Measurements from ENCODE around the gene TEC.

Gene TEC

GRCh38 chr4:48120132-48120531, 149.5 kb downstream of the TEC start:
- H3K27me3 ChIP-seq (ENCODE audit: control insufficient read depth in 1 of 2, insufficient read depth in 2 of 2, low read length in 2 of 2): no peaks in the 10 kb centered on the region
- no peaks in the 10 kb centered on the region for H3K9me3 ChIP-seq (ENCODE audit: control insufficient read depth in 1 of 2, low read length in 2 of 2)
- H3K4me1 ChIP-seq (ENCODE audit: control insufficient read depth in 1 of 2, insufficient read depth in 2 of 2, low read length in 2 of 2): no peaks in the 10 kb centered on the region

DNA sequence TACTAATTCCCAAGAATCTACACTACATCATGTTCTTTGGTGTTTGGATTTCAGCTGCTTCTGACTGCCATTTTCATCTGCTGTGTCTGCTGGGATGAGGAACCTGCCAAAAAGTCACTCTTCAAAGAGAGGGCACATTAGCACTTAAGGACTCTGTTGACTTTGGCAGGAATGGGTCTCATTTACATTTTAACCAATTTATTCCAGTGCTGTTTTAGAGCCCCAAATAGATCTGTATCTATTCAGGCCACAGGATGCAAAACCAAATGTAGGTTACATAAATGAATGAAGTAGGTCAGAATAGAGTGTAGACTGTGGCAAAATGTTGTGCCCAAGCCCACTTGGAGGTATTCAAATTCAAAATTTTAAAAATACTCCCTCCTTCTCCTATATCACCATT, 150.0 kb downstream of the TEC start:
- H3K27me3 ChIP-seq (ENCODE audit: control insufficient read depth in 1 of 2, insufficient read depth in 2 of 2, low read length in 2 of 2): no peaks in the 10 kb centered on the region

More at GRCh38 chr4:48120132-48120531, 149.5 kb downstream of the TEC start:
- H3K36me3 ChIP-seq (ENCODE audit: control insufficient read depth in 1 of 2, insufficient read depth in 2 of 2, low read length in 2 of 2): no peaks in the 10 kb centered on the region
- H3K9ac ChIP-seq (ENCODE audit: low read depth in 1 of 2, low read length in 2 of 2): no peak overlapping the region
- no peak overlapping the region for H3K4me3 ChIP-seq (ENCODE audit: low read depth in 1 of 2, low read length in 2 of 2)
- H3K27ac ChIP-seq (ENCODE audit: low read depth, low read length): no peak overlapping the region

GRCh38 chr4:48118081-48118480, 151.6 kb downstream of the TEC start:
- no peaks in the 10 kb centered on the region for H3K4me1 ChIP-seq (ENCODE audit: control insufficient read depth in 1 of 2, insufficient read depth in 2 of 2, low read length in 2 of 2)
- no peak overlapping the region for H3K27ac ChIP-seq (ENCODE audit: low read depth, low read length)
- H3K27me3 ChIP-seq (ENCODE audit: control insufficient read depth in 1 of 2, insufficient read depth in 2 of 2, low read length in 2 of 2): no peaks in the 10 kb centered on the region
- H3K4me3 ChIP-seq (ENCODE audit: low read depth in 1 of 2, low read length in 2 of 2): no peak overlapping the region
- no peaks in the 10 kb centered on the region for H3K9me3 ChIP-seq (ENCODE audit: control insufficient read depth in 1 of 2, low read length in 2 of 2)
- no peak overlapping the region for H3K9ac ChIP-seq (ENCODE audit: low read depth in 1 of 2, low read length in 2 of 2)
- no peaks in the 10 kb centered on the region for H3K36me3 ChIP-seq (ENCODE audit: control insufficient read depth in 1 of 2, insufficient read depth in 2 of 2, low read length in 2 of 2)

More for the DNA sequence above, 150.0 kb downstream of the TEC start:
- Histone ChIP-seq H3K9me3 (ENCODE audit: control insufficient read depth in 1 of 2, low read length in 2 of 2) (no peaks in the 10 kb centered on the region), H3K4me1 (ENCODE audit: control insufficient read depth in 1 of 2, insufficient read depth in 2 of 2, low read length in 2 of 2) (no peaks in the 10 kb centered on the region), H3K4me3 (ENCODE audit: low read depth in 1 of 2, low read length in 2 of 2) (no peak overlapping the region), H3K36me3 (ENCODE audit: control insufficient read depth in 1 of 2, insufficient read depth in 2 of 2, low read length in 2 of 2) (no peaks in the 10 kb centered on the region), H3K9ac (ENCODE audit: low read depth in 1 of 2, low read length in 2 of 2) (no peak overlapping the region), H3K27ac (ENCODE audit: low read depth, low read length) (no peak overlapping the region)

DNA sequence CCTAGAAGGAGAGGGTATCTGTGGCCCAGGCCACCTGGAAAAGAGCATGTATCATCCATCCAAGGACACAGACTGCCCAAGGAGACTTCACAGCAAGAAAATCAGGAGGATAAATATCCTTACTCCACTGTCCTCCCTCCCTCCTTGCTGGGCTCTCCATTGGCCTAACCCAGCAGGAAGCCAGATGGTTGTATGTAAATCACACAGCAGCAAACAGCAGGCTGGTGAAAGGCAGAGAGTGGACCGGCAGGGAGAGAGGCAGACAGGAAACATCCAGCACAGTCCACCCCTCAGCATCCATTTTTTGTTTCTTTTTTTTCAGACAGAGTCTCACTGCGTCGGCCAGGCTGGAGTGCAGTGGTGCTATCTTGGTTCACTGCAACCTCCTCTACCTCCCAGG, 153.1 kb downstream of the TEC start:
- H3K4me1 ChIP-seq (ENCODE audit: control insufficient read depth in 1 of 2, insufficient read depth in 2 of 2, low read length in 2 of 2): no peaks in the 10 kb centered on the region
- no peak overlapping the region for H3K4me3 ChIP-seq (ENCODE audit: low read depth in 1 of 2, low read length in 2 of 2)
- H3K36me3 ChIP-seq (ENCODE audit: control insufficient read depth in 1 of 2, insufficient read depth in 2 of 2, low read length in 2 of 2): no peaks in the 10 kb centered on the region
- H3K9ac ChIP-seq (ENCODE audit: low read depth in 1 of 2, low read length in 2 of 2): no peak overlapping the region
- no peaks in the 10 kb centered on the region for H3K27me3 ChIP-seq (ENCODE audit: control insufficient read depth in 1 of 2, insufficient read depth in 2 of 2, low read length in 2 of 2)
- H3K9me3 ChIP-seq (ENCODE audit: control insufficient read depth in 1 of 2, low read length in 2 of 2): no peaks in the 10 kb centered on the region
- no peak overlapping the region for H3K27ac ChIP-seq (ENCODE audit: low read depth, low read length)

- Histone ChIP-seq H3K9me3 (ENCODE audit: control insufficient read depth in 1 of 2, low read length in 2 of 2) (no peaks in the 10 kb centered on the region), H3K27ac (ENCODE audit: low read depth, low read length) (no peak overlapping the region), H3K36me3 (ENCODE audit: control insufficient read depth in 1 of 2, insufficient read depth in 2 of 2, low read length in 2 of 2) (no peaks in the 10 kb centered on the region), H3K4me1 (ENCODE audit: control insufficient read depth in 1 of 2, insufficient read depth in 2 of 2, low read length in 2 of 2) (no peaks in the 10 kb centered on the region), H3K9ac (ENCODE audit: low read depth in 1 of 2, low read length in 2 of 2) (no peak overlapping the region), H3K4me3 (ENCODE audit: low read depth in 1 of 2, low read length in 2 of 2) (no peak overlapping the region), H3K27me3 (ENCODE audit: control insufficient read depth in 1 of 2, insufficient read depth in 2 of 2, low read length in 2 of 2) (no peaks in the 10 kb centered on the region)
Measured at GRCh38 chr4:48114412-48114811, 155.2 kb downstream of the TEC start.

GRCh38 chr4:48112017-48112667, 157.5 kb downstream of the TEC start:
- Histone ChIP-seq H3K4me1 (ENCODE audit: control insufficient read depth in 1 of 2, insufficient read depth in 2 of 2, low read length in 2 of 2) (no peaks in the 10 kb centered on the region), H3K36me3 (ENCODE audit: control insufficient read depth in 1 of 2, insufficient read depth in 2 of 2, low read length in 2 of 2) (no peaks in the 10 kb centered on the region), H3K27me3 (ENCODE audit: control insufficient read depth in 1 of 2, insufficient read depth in 2 of 2, low read length in 2 of 2) (no peaks in the 10 kb centered on the region), H3K4me3 (ENCODE audit: low read depth in 1 of 2, low read length in 2 of 2) (no peak overlapping the region), H3K9me3 (ENCODE audit: control insufficient read depth in 1 of 2, low read length in 2 of 2) (no peaks in the 10 kb centered on the region), H3K9ac (ENCODE audit: low read depth in 1 of 2, low read length in 2 of 2) (no peak overlapping the region), H3K27ac (ENCODE audit: low read depth, low read length) (no peak overlapping the region)

GRCh38 chr4:48110452-48110978, 159.1 kb downstream of the TEC start:
- no peaks in the 10 kb centered on the region for H3K27me3 ChIP-seq (ENCODE audit: control insufficient read depth in 1 of 2, insufficient read depth in 2 of 2, low read length in 2 of 2)
- no peak overlapping the region for H3K4me3 ChIP-seq (ENCODE audit: low read depth in 1 of 2, low read length in 2 of 2)
- H3K36me3 ChIP-seq (ENCODE audit: control insufficient read depth in 1 of 2, insufficient read depth in 2 of 2, low read length in 2 of 2): no peaks in the 10 kb centered on the region
- no peak overlapping the region for H3K9ac ChIP-seq (ENCODE audit: low read depth in 1 of 2, low read length in 2 of 2)
- no peaks in the 10 kb centered on the region for H3K4me1 ChIP-seq (ENCODE audit: control insufficient read depth in 1 of 2, insufficient read depth in 2 of 2, low read length in 2 of 2)
- H3K27ac ChIP-seq (ENCODE audit: low read depth, low read length): no peak overlapping the region
- no peaks in the 10 kb centered on the region for H3K9me3 ChIP-seq (ENCODE audit: control insufficient read depth in 1 of 2, low read length in 2 of 2)

DNA sequence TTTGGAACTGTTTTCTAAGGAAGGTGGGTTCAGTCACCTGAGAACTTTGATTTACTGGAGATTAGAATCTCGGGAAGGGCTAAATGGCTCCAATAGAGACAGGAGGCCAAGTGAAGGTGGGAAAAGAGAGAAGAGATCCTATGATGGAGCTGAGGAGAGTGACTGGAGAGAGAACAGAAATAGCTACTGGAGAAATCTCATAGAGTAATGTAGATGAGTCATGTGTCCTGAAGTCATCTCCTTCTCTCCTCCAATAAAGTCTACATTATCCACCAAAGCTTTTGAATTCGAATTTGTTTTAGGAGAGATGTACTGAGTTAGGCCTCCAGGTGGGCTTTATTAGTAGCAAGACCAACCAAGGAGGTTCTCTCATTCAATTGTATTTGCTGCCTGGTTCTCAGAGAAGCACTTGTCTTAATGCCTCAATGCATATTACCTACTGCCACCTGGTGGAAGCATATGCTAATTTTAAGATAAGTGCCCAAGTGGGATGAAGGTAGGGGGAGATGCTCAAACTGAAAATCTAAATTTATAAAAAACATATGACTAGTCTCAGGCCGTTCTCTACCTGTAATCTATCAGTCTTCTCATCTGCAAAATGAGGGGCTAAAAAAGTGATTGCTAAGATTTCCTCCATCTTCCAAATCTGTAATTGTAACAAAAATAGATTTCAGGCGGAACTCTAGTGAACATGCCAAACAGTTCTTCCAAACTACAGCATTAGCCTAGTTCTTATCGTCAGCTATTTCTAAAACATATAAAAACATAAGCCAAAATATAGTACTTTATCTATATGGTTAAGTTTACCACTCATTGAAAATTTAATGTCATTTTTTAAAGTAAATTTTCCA, 160.0 kb downstream of the TEC start:
- no peaks in the 10 kb centered on the region for H3K36me3 ChIP-seq (ENCODE audit: control insufficient read depth in 1 of 2, insufficient read depth in 2 of 2, low read length in 2 of 2)
- no peaks in the 10 kb centered on the region for H3K4me1 ChIP-seq (ENCODE audit: control insufficient read depth in 1 of 2, insufficient read depth in 2 of 2, low read length in 2 of 2)
- no peak overlapping the region for H3K27ac ChIP-seq (ENCODE audit: low read depth, low read length)
- H3K27me3 ChIP-seq (ENCODE audit: control insufficient read depth in 1 of 2, insufficient read depth in 2 of 2, low read length in 2 of 2): no peaks in the 10 kb centered on the region
- no peak overlapping the region for H3K4me3 ChIP-seq (ENCODE audit: low read depth in 1 of 2, low read length in 2 of 2)
- no peak overlapping the region for H3K9ac ChIP-seq (ENCODE audit: low read depth in 1 of 2, low read length in 2 of 2)
- H3K9me3 ChIP-seq (ENCODE audit: control insufficient read depth in 1 of 2, low read length in 2 of 2): no peaks in the 10 kb centered on the region

GRCh38 chr4:48108309-48109073, 161.1 kb downstream of the TEC start:
- H3K27me3 ChIP-seq (ENCODE audit: control insufficient read depth in 1 of 2, insufficient read depth in 2 of 2, low read length in 2 of 2): no peaks in the 10 kb centered on the region
- H3K9ac ChIP-seq (ENCODE audit: low read depth in 1 of 2, low read length in 2 of 2): no peak overlapping the region
- no peaks in the 10 kb centered on the region for H3K4me1 ChIP-seq (ENCODE audit: control insufficient read depth in 1 of 2, insufficient read depth in 2 of 2, low read length in 2 of 2)
- H3K27ac ChIP-seq (ENCODE audit: low read depth, low read length): no peak overlapping the region
- H3K4me3 ChIP-seq (ENCODE audit: low read depth in 1 of 2, low read length in 2 of 2): no peak overlapping the region
- H3K9me3 ChIP-seq (ENCODE audit: control insufficient read depth in 1 of 2, low read length in 2 of 2): no peaks in the 10 kb centered on the region
- H3K36me3 ChIP-seq (ENCODE audit: control insufficient read depth in 1 of 2, insufficient read depth in 2 of 2, low read length in 2 of 2): no peaks in the 10 kb centered on the region

DNA sequence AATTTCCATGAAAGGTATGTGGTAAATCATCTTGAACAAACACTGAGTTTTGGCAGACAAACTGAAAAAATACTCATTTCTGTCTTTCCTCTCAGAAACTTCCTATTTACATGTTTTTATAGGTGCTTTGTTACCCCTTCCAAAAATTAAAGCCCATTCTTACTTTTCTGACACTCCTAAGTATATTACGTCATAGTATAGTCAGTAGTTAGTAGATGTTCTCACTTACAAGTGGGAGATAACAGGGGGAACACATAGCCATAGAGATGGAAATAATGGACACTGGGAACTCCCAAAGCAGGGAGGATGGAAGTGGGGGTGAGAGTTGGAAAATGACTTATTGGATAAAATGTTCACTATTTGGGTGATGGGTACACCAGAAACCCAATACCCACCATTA, 164.4 kb downstream of the TEC start:
- Histone ChIP-seq H3K27ac (ENCODE audit: low read depth, low read length) (no peak overlapping the region), H3K27me3 (ENCODE audit: control insufficient read depth in 1 of 2, insufficient read depth in 2 of 2, low read length in 2 of 2) (no peaks in the 10 kb centered on the region), H3K9ac (ENCODE audit: low read depth in 1 of 2, low read length in 2 of 2) (no peak overlapping the region), H3K4me1 (ENCODE audit: control insufficient read depth in 1 of 2, insufficient read depth in 2 of 2, low read length in 2 of 2) (no peaks in the 10 kb centered on the region), H3K4me3 (ENCODE audit: low read depth in 1 of 2, low read length in 2 of 2) (no peak overlapping the region), H3K9me3 (ENCODE audit: control insufficient read depth in 1 of 2, low read length in 2 of 2) (no peaks in the 10 kb centered on the region), H3K36me3 (ENCODE audit: control insufficient read depth in 1 of 2, insufficient read depth in 2 of 2, low read length in 2 of 2) (no peaks in the 10 kb centered on the region)

Data from duodenal mucosa (tissue), 2 donors.